Lower leg skin (tissue), 4 donors: ENCODE results near the gene SULT1A1. TPM values are rescaled to one million over a fixed set of nuclear protein-coding genes. Genes with fewer than 3 reads are reported as not detected.

Experiments used
- DNase-seq, 2 donors: peaks; one replicate each; pipeline ENCODE4 v3.0.0-alpha.2; 2019; ENCODE audit warnings: low spot score in 2 of 2
- H3K4me3 ChIP-seq: fragments of 200-600 bp; sonication (generic); 2 replicates; pipeline ENCODE4 v1.5.1; 2017; ENCODE audit warnings: mild to moderate bottlenecking, low read depth; ENCODE audit not compliant: poor library complexity, severe bottlenecking
- CTCF ChIP-seq, 3 donors: fragments of 450-650 bp; IDR thresholded peaks; one replicate each; pipeline ENCODE4 v1.5.1; 2016; ENCODE audit warnings: antibody characterized with exemption in 3 of 3, mild to moderate bottlenecking in 3 of 3, moderate library complexity in 2 of 3
- POLR2A ChIP-seq, 2 donors: fragments of 450-650 bp; IDR thresholded peaks; one replicate each; pipeline ENCODE4 v1.6.1; 2016 to 2017; ENCODE audit warnings: antibody characterized with exemption in 2 of 2, mild to moderate bottlenecking in 1 of 2, moderate library complexity in 1 of 2
- WGBS, 2 donors: methylation state at CpG; one replicate each; pipeline ENCODE4 v1.1.5; 2018; 5-methylcytosine and 5-hydroxymethylcytosine counted together
- intact Hi-C: fragments of 100-400 bp; cut with DNase I; formaldehyde crosslinking; loops from one replicate; pipeline ENCODE4 v1.15.0; 2023; ENCODE audit warnings: low total_unique reads
- total RNA-seq, 4 donors: library from RNA; depleted of rRNA; stranded (reverse); fragments of >200 nt; gene quantifications; one replicate each; pipeline ENCODE4 v1.1.0, GENCODE V29; 2016

SULT1A1 gene
- total RNA-seq, 4 donors from 2014 or later: 2.4 to 7.4 (median 3.1) TPM

GRCh38 chr16:28562199-28562598 is 47.6 kb downstream of the SULT1A1 start:
- DNase-seq: no peak
- TF ChIP-seq POLR2A (IDR thresholded peaks at IDR 0.05) (no peak), CTCF (IDR thresholded peaks at IDR 0.05) (no peak)
- H3K4me3 ChIP-seq: no peak overlapping the region
- 95 to 96% methylated on average over 4 of the region's 4 CpGs for WGBS, 2 donors
- intact Hi-C loops: no loop called here

- WGBS, 2 donors: 76 to 83% methylated on average over 7 of the region's 7 CpGs
- DNase-seq: no peak
- TF ChIP-seq CTCF (IDR thresholded peaks at IDR 0.05): no peak
- TF ChIP-seq POLR2A (IDR thresholded peaks at IDR 0.05): no peak
- no peak overlapping the region for H3K4me3 ChIP-seq
- intact Hi-C loops: no loop called here
Observed at GRCh38 chr16:28561557-28562187, 48.2 kb downstream of the SULT1A1 start.

GRCh38 chr16:28558456-28558855 is 51.4 kb downstream of the SULT1A1 start:
- H3K4me3 ChIP-seq: no peak overlapping the region
- TF ChIP-seq CTCF (IDR thresholded peaks at IDR 0.05) (no peak), POLR2A (IDR thresholded peaks at IDR 0.05) (no peak)
- intact Hi-C loops: no loop called here
- 77 to 91% methylated on average over 3 of the region's 3 CpGs for WGBS, 2 donors
- DNase-seq: no peak

- no peak for TF ChIP-seq CTCF (IDR thresholded peaks at IDR 0.05)
- no peak for TF ChIP-seq POLR2A (IDR thresholded peaks at IDR 0.05)
- no peak for DNase-seq
- WGBS, 2 donors: 94 to 96% methylated on average over 2 of the region's 2 CpGs
- H3K4me3 ChIP-seq: no peak overlapping the region
- intact Hi-C loops: no loop called here
Observed at GRCh38 chr16:28556914-28557320, 52.9 kb downstream of the SULT1A1 start.

- intact Hi-C loops: no loop called here
- DNase-seq: no peak
- WGBS, 2 donors: 85 to 87% methylated on average over 2 of the region's 2 CpGs
- TF ChIP-seq POLR2A (IDR thresholded peaks at IDR 0.05) (no peak), CTCF (IDR thresholded peaks at IDR 0.05) (no peak)
- H3K4me3 ChIP-seq: no peak overlapping the region
Observed at GRCh38 chr16:28555561-28555960, 54.3 kb downstream of the SULT1A1 start.

Other genes with a start within 250 kb of the SULT1A1 start
- 10 to 100 TPM in 1 of 4 donors, 1 to 10 TPM in 3; 1.5 to 10.2 (median 3.6) TPM for gene NPIPB6, start 246.5 kb downstream of the SULT1A1 start, total RNA-seq
- 100 to 1,000 TPM; 141 to 285 (median 156) TPM for gene EIF3CL, start 206.2 kb downstream of the SULT1A1 start, total RNA-seq
- gene NPIPB7, start 137.7 kb downstream of the SULT1A1 start, total RNA-seq: under 1 TPM in 1 of 4 donors, not detected in 3; 0.22 TPM
- 10 to 100 TPM; 32.2 to 52.7 (median 43.6) TPM for gene CLN3, start 118.0 kb downstream of the SULT1A1 start, total RNA-seq
- gene APOBR, start 115.4 kb downstream of the SULT1A1 start, total RNA-seq: 1 to 10 TPM in 3 of 4 donors, under 1 TPM in 1; 0.88 to 2.0 (median 1.6) TPM
- not detected for gene IL27, start 103.2 kb downstream of the SULT1A1 start, total RNA-seq
- gene NUPR1, start 71.1 kb downstream of the SULT1A1 start, total RNA-seq: 100 to 1,000 TPM in 2 of 4 donors, 10 to 100 TPM in 2; 52.4 to 275 (median 140) TPM
- gene SGF29, start 56.1 kb downstream of the SULT1A1 start, total RNA-seq: 10 to 100 TPM; 16.7 to 29.9 (median 26.8) TPM
- not detected for gene SULT1A2, start 13.0 kb downstream of the SULT1A1 start, total RNA-seq
- gene NPIPB8, start 28.0 kb upstream of the SULT1A1 start, total RNA-seq: not detected
- 100 to 1,000 TPM; 188 to 390 (median 282) TPM for gene EIF3C, start 101.4 kb upstream of the SULT1A1 start, total RNA-seq
- gene NPIPB9, start 141.7 kb upstream of the SULT1A1 start, total RNA-seq: 1 to 10 TPM in 3 of 4 donors, under 1 TPM in 1; 0.93 to 4.6 (median 2.8) TPM
- gene ATXN2L, start 213.0 kb upstream of the SULT1A1 start, total RNA-seq: 100 to 1,000 TPM in 1 of 4 donors, 10 to 100 TPM in 3; 54.8 to 152 (median 66.5) TPM
- 100 to 1,000 TPM; 103 to 121 (median 110) TPM for gene TUFM, start 236.3 kb upstream of the SULT1A1 start, total RNA-seq